ENCODE results near the gene CD300LD. TPM values are rescaled to one million over a fixed set of nuclear protein-coding genes. Genes with fewer than 3 reads are reported as not detected.

CD300LD gene
- total and polyA plus RNA-seq, 2 of the 8 experiments (the other 6 are each of a cell fraction or from before 2014, with no cell fraction given): not detected

DNA sequence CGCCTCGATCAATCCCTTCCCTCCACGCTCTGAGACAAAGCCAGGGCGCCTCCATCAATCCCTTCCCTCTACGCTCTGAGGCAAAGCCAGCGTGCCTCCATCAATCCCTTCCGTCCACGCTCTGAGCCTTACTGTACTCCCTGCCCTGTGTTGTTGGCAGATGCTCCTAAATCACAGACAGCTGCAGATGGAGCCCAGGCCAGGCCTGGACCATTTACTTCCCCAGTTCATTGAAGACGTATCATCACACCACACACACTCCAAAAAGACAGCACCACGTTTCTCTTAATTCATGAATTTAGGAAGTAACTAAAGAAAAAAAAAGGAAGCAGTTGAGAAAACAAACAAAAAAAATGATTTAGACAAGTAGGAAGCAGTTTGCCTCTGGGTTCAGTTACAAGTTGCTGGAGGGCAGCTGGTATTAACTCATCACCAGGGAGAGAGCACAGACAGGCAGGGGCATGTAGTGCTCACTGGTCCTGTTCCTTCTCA lies 7.4 kb upstream of the CD300LD start:
- no peaks in the 10 kb centered on the region for H3K79me2 ChIP-seq (ENCODE audit: control insufficient read depth in 1 of 2, insufficient read depth in 2 of 2, low read length in 2 of 2)
- H2AFZ ChIP-seq (ENCODE audit: low read length): no peak overlapping the region
- no peak overlapping the region for H2BK12ac ChIP-seq (ENCODE audit: low read depth, low read length)
- H3K36me3 ChIP-seq (ENCODE audit: control insufficient read depth in 2 of 4, insufficient read depth in 4 of 4, low read length in 3 of 4): no peaks in the 10 kb centered on the region
- no peak overlapping the region for H3K18ac ChIP-seq (ENCODE audit: extremely low read depth, low read length)
- H3K23me2 ChIP-seq (ENCODE audit: low read depth, low read length): peaks cover 2% of the 10 kb centered on the region; the same call in 1 of the 2 replicates
- WGBS, 2 experiments (ENCODE audit: extremely low coverage in 1 of 2, insufficient coverage in 1 of 2, insufficient read length in 1 of 2, insufficient replicate concordance in 2 of 2, low coverage in 1 of 2, low lambda C conversion rate in 2 of 2, missing lambda C conversion rate in 1 of 2): 73% methylated on average over 10 of the region's 10 CpGs; no CpG with 5 or more reads in 1 of the 2 experiments
- ChIA-PET POLR2A (ENCODE audit: partially characterized antibody) (no interaction called here), CTCF (ENCODE audit: partially characterized antibody) (interaction anchor here (0.6 to 5.0 kb wide), 6 partner anchors 12 to 247 kb away, joined by 3 to 33 read pairs (median 6); partner anchors contain the start of gene CD300H)
- H2BK5ac ChIP-seq (ENCODE audit: low read depth, low read length): no peak overlapping the region
- no peak overlapping the region for H3K14ac ChIP-seq (ENCODE audit: insufficient read length)
- H2BK20ac ChIP-seq (ENCODE audit: low read length): no peak overlapping the region
- H2AK5ac ChIP-seq (ENCODE audit: low read depth, low read length): no peak overlapping the region
- H3K23ac ChIP-seq (ENCODE audit: insufficient read length): no peak overlapping the region
- no peak overlapping the region for H2BK120ac ChIP-seq (replicated peaks; ENCODE audit: low read depth, low read length)
- no peak overlapping the region for H3K4me3 ChIP-seq (ENCODE audit: extremely low read depth in 1 of 4, insufficient read depth in 2 of 4, low read depth in 3 of 4, low read length in 4 of 4)
- H3K56ac ChIP-seq (replicated peaks; ENCODE audit: insufficient read length, low read depth, low read length): no peak overlapping the region
- H2BK15ac ChIP-seq (ENCODE audit: low read length): no peak overlapping the region
- no peak for DNase-seq (ENCODE audit: low read depth in 1 of 2, low spot score in 2 of 2)
- H3K79me1 ChIP-seq (ENCODE audit: low read depth, low read length): no peaks in the 10 kb centered on the region
- no peak overlapping the region for H4K5ac ChIP-seq (ENCODE audit: insufficient read length, low read depth, low read length)
- peak overlapping the region; percentile 69; the same call in 1 of the 2 replicates for H4K8ac ChIP-seq (ENCODE audit: extremely low read depth, insufficient read depth, low read length)
- H3K4me2 ChIP-seq (ENCODE audit: insufficient read depth in 1 of 2, low read depth in 2 of 2, low read length in 2 of 2): no peak overlapping the region
- H4K91ac ChIP-seq (replicated peaks; ENCODE audit: insufficient read length, low read length): no peak overlapping the region
- H4K20me1 ChIP-seq (replicated peaks in 1 of 2; ENCODE audit: control insufficient read depth in 1 of 2, insufficient read depth in 2 of 2, low read length in 2 of 2): peaks cover 0 to 1% of the 10 kb centered on the region in 2 experiments
- no peak overlapping the region for H3K27ac ChIP-seq (ENCODE audit: low read depth, low read length)
- no peaks in the 10 kb centered on the region for H3K9me3 ChIP-seq (ENCODE audit: insufficient read depth in 2 of 2, low read depth in 1 of 2, low read length in 1 of 2)
- no peak overlapping the region for H3K9ac ChIP-seq (replicated peaks in 1 of 4; ENCODE audit: extremely low read depth in 1 of 4, low read depth in 3 of 4, low read length in 3 of 4)
- no peak for FAIRE-seq
- peaks cover 0 to 6% (median 2%) of the 10 kb centered on the region in 4 experiments; a peak in 1 of 7 replicates for H3K4me1 ChIP-seq (replicated peaks in 1 of 4; ENCODE audit: control insufficient read depth in 3 of 4, insufficient read depth in 4 of 4, low read length in 3 of 4)
- H3K4ac ChIP-seq (replicated peaks; ENCODE audit: insufficient read length, low read depth, low read length): no peak overlapping the region
- peaks cover 0 to 5% (median 0%) of the 10 kb centered on the region in 4 experiments; a peak in 2 of 7 replicates for H3K27me3 ChIP-seq (replicated peaks in 1 of 4; ENCODE audit: control insufficient read depth in 3 of 4, extremely low read depth in 1 of 4, insufficient read depth in 3 of 4, low read length in 3 of 4)
- TF ChIP-seq KDM4A (IDR thresholded peaks at IDR 0.05; ENCODE audit: low read depth, low read length, severe bottlenecking) (no peak), EGR1 (IDR thresholded peaks at IDR 0.05; ENCODE audit: borderline replicate concordance, low read depth, low read length) (no peak), CHD1 (IDR thresholded peaks at IDR 0.05; ENCODE audit: low read depth, low read length) (no peak), TEAD4 (IDR thresholded peaks at IDR 0.05; ENCODE audit: low read depth, low read length) (no peak), BRCA1 (IDR thresholded peaks at IDR 0.05; ENCODE audit: low read depth, low read length) (no peak), CTBP2 (IDR thresholded peaks at IDR 0.05; ENCODE audit: borderline replicate concordance, insufficient read depth, insufficient read length, low read length) (no peak), GABPA (IDR thresholded peaks at IDR 0.05; ENCODE audit: borderline replicate concordance, insufficient read depth, low read length) (no peak), MAFK (IDR thresholded peaks at IDR 0.05; ENCODE audit: low read depth, low read length) (no peak)
- TF ChIP-seq, protein P1, sequence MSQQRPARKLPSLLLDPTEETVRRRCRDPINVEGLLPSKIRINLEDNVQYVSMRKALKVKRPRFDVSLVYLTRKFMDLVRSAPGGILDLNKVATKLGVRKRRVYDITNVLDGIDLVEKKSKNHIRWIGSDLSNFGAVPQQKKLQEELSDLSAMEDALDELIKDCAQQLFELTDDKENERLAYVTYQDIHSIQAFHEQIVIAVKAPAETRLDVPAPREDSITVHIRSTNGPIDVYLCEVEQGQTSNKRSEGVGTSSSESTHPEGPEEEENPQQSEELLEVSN (IDR thresholded peaks at IDR 0.05): no peak
- TF ChIP-seq, protein P2, sequence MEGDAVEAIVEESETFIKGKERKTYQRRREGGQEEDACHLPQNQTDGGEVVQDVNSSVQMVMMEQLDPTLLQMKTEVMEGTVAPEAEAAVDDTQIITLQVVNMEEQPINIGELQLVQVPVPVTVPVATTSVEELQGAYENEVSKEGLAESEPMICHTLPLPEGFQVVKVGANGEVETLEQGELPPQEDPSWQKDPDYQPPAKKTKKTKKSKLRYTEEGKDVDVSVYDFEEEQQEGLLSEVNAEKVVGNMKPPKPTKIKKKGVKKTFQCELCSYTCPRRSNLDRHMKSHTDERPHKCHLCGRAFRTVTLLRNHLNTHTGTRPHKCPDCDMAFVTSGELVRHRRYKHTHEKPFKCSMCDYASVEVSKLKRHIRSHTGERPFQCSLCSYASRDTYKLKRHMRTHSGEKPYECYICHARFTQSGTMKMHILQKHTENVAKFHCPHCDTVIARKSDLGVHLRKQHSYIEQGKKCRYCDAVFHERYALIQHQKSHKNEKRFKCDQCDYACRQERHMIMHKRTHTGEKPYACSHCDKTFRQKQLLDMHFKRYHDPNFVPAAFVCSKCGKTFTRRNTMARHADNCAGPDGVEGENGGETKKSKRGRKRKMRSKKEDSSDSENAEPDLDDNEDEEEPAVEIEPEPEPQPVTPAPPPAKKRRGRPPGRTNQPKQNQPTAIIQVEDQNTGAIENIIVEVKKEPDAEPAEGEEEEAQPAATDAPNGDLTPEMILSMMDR (IDR thresholded peaks at IDR 0.05; ENCODE audit: control extremely low read depth in 1 of 3, insufficient read depth in 1 of 3, low read depth in 1 of 3, low read length in 3 of 3): no peak

Data from H1 (cell line).